Stimulated activated CD4-positive, alpha-beta T cell treated with anti-CD3 and anti-CD28 coated beads, Interleukin-1b, Interleukin-23, amount 100 ng/mL, for 24 hours (primary cell): ENCODE results near the gene SLFN13.
"Not testable (repeated sequence)": the region's sequence is repeated elsewhere in the genome, so short reads cannot be mapped to it uniquely, and the experiment has no call there.

ENCODE experiments used
- DNase-seq, 4 experiments: peaks; one replicate each; pipeline ENCODE4 v3.0.0-alpha.2; 2020; ENCODE audit warnings: low read depth in 4 of 4, low spot score in 1 of 4

SLFN13 gene

GRCh38 chr17:35448214-35448898, at the start of gene SLFN13:
Gene SLFN13 (minus strand): TSS chr17:35448766. CDS start chr17:35445680, 3,086 bp downstream.
- DNase-seq, result peak; percentile 61 to 92 (median 82)

- no peak for DNase-seq
Observed at GRCh38 chr17:35496451-35497290, 48.1 kb upstream of the SLFN13 start.

GRCh38 chr17:35493040-35493439, 44.5 kb upstream of the SLFN13 start:
- no peak for DNase-seq

- no peak for DNase-seq
Observed at GRCh38 chr17:35491417-35491816, 42.9 kb upstream of the SLFN13 start.

GRCh38 chr17:35489944-35490343, 41.4 kb upstream of the SLFN13 start:
- DNase-seq, result no peak

GRCh38 chr17:35488991-35489390, 40.4 kb upstream of the SLFN13 start:
- DNase-seq, result no peak

GRCh38 chr17:35486920-35487732, 38.6 kb upstream of the SLFN13 start:
- DNase-seq, result peak; percentile 61 to 80 (median 66)

- DNase-seq, result no peak
Observed at GRCh38 chr17:35479271-35479670, 30.7 kb upstream of the SLFN13 start.

GRCh38 chr17:35477248-35477647, 28.7 kb upstream of the SLFN13 start:
- DNase-seq, result no peak

GRCh38 chr17:35476283-35476820, 27.8 kb upstream of the SLFN13 start:
- DNase-seq, result no peak

GRCh38 chr17:35468475-35468874, 19.9 kb upstream of the SLFN13 start:
- DNase-seq, result no peak

- no peak for DNase-seq
Observed at GRCh38 chr17:35467824-35468223, 19.3 kb upstream of the SLFN13 start.

- DNase-seq, result peak in 2 of 4 experiments; percentile 19 to 25
Observed at GRCh38 chr17:35460354-35460851, 11.8 kb upstream of the SLFN13 start.

GRCh38 chr17:35454035-35454434, 5.5 kb upstream of the SLFN13 start:
- DNase-seq, result not testable (repeated sequence)

GRCh38 chr17:35453171-35453570, 4.6 kb upstream of the SLFN13 start:
- DNase-seq, result no peak

- no peak for DNase-seq
Observed at GRCh38 chr17:35449371-35449931, 885 bp upstream of the SLFN13 start.

GRCh38 chr17:35448899-35449227, 297 bp upstream of the SLFN13 start:
- no peak for DNase-seq

GRCh38 chr17:35447499-35447898, 1.1 kb downstream of the SLFN13 start:
- DNase-seq, result no peak

- no peak for DNase-seq
Observed at GRCh38 chr17:35438433-35438832, 10.1 kb downstream of the SLFN13 start.

GRCh38 chr17:35433075-35433894, 15.3 kb downstream of the SLFN13 start:
- peak in 3 of 4 experiments; percentile 38 to 66 (median 52) for DNase-seq
